Pancreas (tissue), 10 donors: ENCODE results near the gene CDK18. TPM values are rescaled to one million over a fixed set of nuclear protein-coding genes. Genes with fewer than 3 reads are reported as not detected.

Experiments
- ATAC-seq, 4 donors: fragments of 200-7000 bp; cut with Tn5 transposase; one replicate each; pipeline versions ENCODE4 v1.8.0 to v1.9.1; 2020; ENCODE audit warnings: mild to moderate bottlenecking in 4 of 4, moderate library complexity in 4 of 4
- DNase-seq, 6 donors: peaks; one replicate each; pipeline ENCODE4 v3.0.0-alpha.2; 2020
- FAIRE-seq: peaks from 2 replicates; lab custom pipeline; 2012; peaks lifted over from hg19 to GRCh38; lab: Jason Lieb, UNC
- H3K27ac ChIP-seq, 4 donors: fragments of 200-600 bp; sonication (generic); 1 replicate in 3 of 4; 2 replicates in 1 of 4; pipeline versions ENCODE4 v1.5.0 to v1.8.0; 2020
- H3K27me3 ChIP-seq, 4 donors: fragments of 200-600 bp; one replicate each; pipeline ENCODE4 v1.8.0; 2021
- H3K36me3 ChIP-seq, 3 donors: fragments of 200-600 bp; sonication (generic) in 1 of 3; one replicate each; pipeline versions ENCODE4 v1.5.0 to v1.8.0; 2020 to 2021
- H3K4me1 ChIP-seq, 3 donors: fragments of 200-600 bp; one replicate each; pipeline ENCODE4 v1.8.0; 2021
- H3K4me3 ChIP-seq, 4 donors: fragments of 200-600 bp; sonication (generic) in 2 of 4; one replicate each; pipeline versions ENCODE4 v1.5.0 to v1.8.0; 2020 to 2021
- H3K9me3 ChIP-seq, 4 donors: fragments of 200-600 bp; one replicate each; pipeline ENCODE4 v1.8.0; 2021
- CTCF ChIP-seq, 4 donors: fragments of 200-600 bp; sonication (generic) in 3 of 4; IDR thresholded peaks; one replicate each; pipeline versions ENCODE4 v1.5.0 to v1.8.0; 2021; ENCODE audit warnings: antibody characterized with exemption in 4 of 4
- WGBS, 2 donors: extraction: QIAGEN DNeasy Blood & Tissue Kit; methylation state at CpG; one replicate each; pipeline ENCODE4 v1.1.7; 2013; 5-methylcytosine and 5-hydroxymethylcytosine counted together
- intact Hi-C, 3 donors: fragments of 100-400 bp; cut with DNase I; formaldehyde crosslinking; loops; one replicate each; pipeline versions ENCODE4 v1.11.1 to v1.14.2; 2022
- polyA plus RNA-seq, 2 donors: library from polyadenylated mRNA; stranded (reverse); fragments of 200-250 nt; gene quantifications; one replicate each; pipeline ENCODE4 v1.2.3, GENCODE V29; 2013
- total RNA-seq, 6 donors: library from RNA; stranded (reverse); fragmentation: NEBNext Ultra II Directional in 4 of 6; extraction: Animal tissue kit (Norgen Biotek cat#: 25700) in 4 of 6; gene quantifications; one replicate each; pipeline versions ENCODE4 v1.2.1 to v1.2.4, GENCODE V29; 2021 to 2023
- donor health status: healthy with polysubstance abuse.
- donor health status: DM: no; HTN: no; CAD: no; lungs with moderate emphysema.
- donor health status: DM: no; HTN: no; CAD: no.
- donor health status: control.
- donor health status: control.
- donor health status: Bipolar disorder and iron deficiency.
- donor health status: DM: yes; HTN: yes; CAD: no.
- donor health status: DM: no; HTN: no; CAD: no.
- donor health status: DM: no; HTN: no; CAD: no.
- donor health status: DM: yes; HTN: yes; CAD: no.

CDK18 gene
- total and polyA plus RNA-seq, 8 donors, result 7.7 to 35.4 (median 14.3) TPM

GRCh38 chr1:205576805-205577761 lies 72.6 kb downstream of the CDK18 start:
- Histone ChIP-seq H3K4me3 (no peak overlapping the region), H3K9me3 (no peaks in the 10 kb centered on the region), H3K27ac (no peak overlapping the region), H3K4me1 (no peaks in the 10 kb centered on the region), H3K27me3 (no peaks in the 10 kb centered on the region), H3K36me3 (no peaks in the 10 kb centered on the region)
- DNase-seq, result peak in 1 of 6 donors; percentile 4
- no peak for FAIRE-seq
- 79 to 80% methylated on average over 22 of the region's 22 CpGs for WGBS, 2 donors
- intact Hi-C loops, result no loop called here
- ATAC-seq, result peak in 2 of 4 donors; percentile 13 to 42
- TF ChIP-seq CTCF (IDR thresholded peaks at IDR 0.05), result no peak

GRCh38 chr1:205577874-205578658 lies 73.6 kb downstream of the CDK18 start:
- peak in 1 of 6 donors; percentile 3 for DNase-seq
- peaks cover 0 to 5% (median 0%) of the 10 kb centered on the region in 3 donors for H3K4me1 ChIP-seq
- ATAC-seq, result no peak
- no peak for FAIRE-seq
- TF ChIP-seq CTCF (IDR thresholded peaks at IDR 0.05), result no peak
- H3K4me3 ChIP-seq, result no peak overlapping the region
- H3K27me3 ChIP-seq, result no peaks in the 10 kb centered on the region
- no peaks in the 10 kb centered on the region for H3K9me3 ChIP-seq
- H3K27ac ChIP-seq, result no peak overlapping the region
- 59 to 65% methylated on average over 13 of the region's 13 CpGs for WGBS, 2 donors
- no peaks in the 10 kb centered on the region for H3K36me3 ChIP-seq
- intact Hi-C loops, result no loop called here

GRCh38 chr1:205578780-205579571 lies 74.5 kb downstream of the CDK18 start:
- Histone ChIP-seq H3K27me3 (no peaks in the 10 kb centered on the region), H3K9me3 (no peaks in the 10 kb centered on the region), H3K4me3 (no peak overlapping the region), H3K36me3 (no peaks in the 10 kb centered on the region), H3K27ac (no peak overlapping the region), H3K4me1 (peaks cover 0 to 5% (median 0%) of the 10 kb centered on the region in 3 donors)
- intact Hi-C loops, result no loop called here
- no peak for FAIRE-seq
- DNase-seq, result peak in 1 of 6 donors; percentile 1
- TF ChIP-seq CTCF (IDR thresholded peaks at IDR 0.05), result no peak
- no peak for ATAC-seq
- 64 to 77% methylated on average over 9 of the region's 9 CpGs for WGBS, 2 donors

- Histone ChIP-seq H3K27ac (no peak overlapping the region), H3K9me3 (no peaks in the 10 kb centered on the region), H3K4me1 (peaks cover 0 to 5% (median 0%) of the 10 kb centered on the region in 3 donors), H3K36me3 (no peaks in the 10 kb centered on the region), H3K27me3 (no peaks in the 10 kb centered on the region), H3K4me3 (no peak overlapping the region)
- DNase-seq (peak in 2 of 6 donors; percentile 2 to 8), FAIRE-seq (no peak), ATAC-seq (no peak)
- intact Hi-C loops, result loop anchor here in 1 of 3 donors (10.0 kb wide), 1 partner anchor 45 kb away; no protein-coding TSS in a partner anchor
- 89 to 92% methylated on average over 12 of the region's 12 CpGs for WGBS, 2 donors
- TF ChIP-seq CTCF (IDR thresholded peaks at IDR 0.05), result no peak
Measured at GRCh38 chr1:205579711-205580110, 75.2 kb downstream of the CDK18 start.
